Endodermal cell (in vitro differentiated cells): ENCODE results near the gene HNRNPUL1. TPM values are rescaled to one million over a fixed set of nuclear protein-coding genes. Genes with fewer than 3 reads are reported as not detected.

Source experiments
- DNase-seq: peaks from one replicate; pipeline ENCODE4 v3.0.0-alpha.2; 2017
- H3K27ac ChIP-seq: 2 replicates; pipeline ENCODE4 v1.5.1; 2013; ENCODE audit warnings: mild to moderate bottlenecking, low read depth, low read length, moderate library complexity
- H3K27me3 ChIP-seq: 2 replicates; pipeline ENCODE4 v1.6.1; 2013; ENCODE audit warnings: mild to moderate bottlenecking, low read length, moderate library complexity; ENCODE audit not compliant: insufficient read depth, control insufficient read depth, poor library complexity, severe bottlenecking
- H3K36me3 ChIP-seq: 2 replicates; pipeline ENCODE4 v1.7.0; 2013; ENCODE audit warnings: mild to moderate bottlenecking, low read length, moderate library complexity; ENCODE audit not compliant: control insufficient read depth, insufficient read depth
- H3K4me1 ChIP-seq: one replicate; pipeline ENCODE4 v1.7.0; 2013; ENCODE audit warnings: low read length; ENCODE audit not compliant: control insufficient read depth, insufficient read depth
- H3K4me3 ChIP-seq: 2 replicates; pipeline ENCODE4 v1.5.1; 2013; ENCODE audit warnings: mild to moderate bottlenecking, low read length, moderate library complexity
- H3K9ac ChIP-seq: 2 replicates; pipeline ENCODE4 v1.6.1; 2013; ENCODE audit warnings: mild to moderate bottlenecking, low read length, moderate library complexity; ENCODE audit not compliant: poor library complexity, severe bottlenecking; ENCODE audit errors: extremely low read depth
- H3K9me3 ChIP-seq: 2 replicates; pipeline ENCODE4 v1.6.1; 2013; ENCODE audit warnings: mild to moderate bottlenecking, low read length, moderate library complexity; ENCODE audit not compliant: control insufficient read depth
- H3K27ac Mint-ChIP-seq: 2 replicates; pipeline ENCODE4 v1.8.0; 2020; ENCODE audit warnings: mixed read lengths
- H3K27me3 Mint-ChIP-seq: 2 replicates; pipeline ENCODE4 v1.8.0; 2021; ENCODE audit warnings: mild to moderate bottlenecking, mixed read lengths; ENCODE audit not compliant: insufficient read depth
- H3K36me3 Mint-ChIP-seq: 2 replicates; pipeline ENCODE4 v1.8.0; 2020; ENCODE audit warnings: low read depth, mixed read lengths
- H3K4me1 Mint-ChIP-seq: 2 replicates; pipeline ENCODE4 v1.8.0; 2020; ENCODE audit warnings: mixed read lengths
- H3K4me3 Mint-ChIP-seq: 2 replicates; pipeline ENCODE4 v1.8.0; 2020; ENCODE audit warnings: mild to moderate bottlenecking, moderate library complexity, mixed read lengths
- H3K9me3 Mint-ChIP-seq: 2 replicates; pipeline ENCODE4 v1.8.0; 2020; ENCODE audit warnings: mild to moderate bottlenecking, mixed read lengths
- CTCF ChIP-seq: fragments of 200-600 bp; sonication (generic); conservative IDR thresholded peaks from 2 replicates; pipeline ENCODE4 v1.5.0; 2021; ENCODE audit warnings: antibody characterized with exemption, mild to moderate bottlenecking
- WGBS, 2 experiments: methylation state at CpG; one replicate each; pipeline versions ENCODE4 v1.1.5 to v1.1.7; 2013; ENCODE audit warnings: missing lambda C conversion rate in 2 of 2, mixed read lengths in 1 of 2; ENCODE audit not compliant: insufficient coverage in 1 of 2, insufficient read length in 1 of 2; 5-methylcytosine and 5-hydroxymethylcytosine counted together
- total RNA-seq, 2 donors: library from RNA; stranded (reverse); fragmentation: NEBNext Ultra II Directional in 1 of 2; extraction: Animal tissue kit (Norgen Biotek cat#: 25700) in 1 of 2; gene quantifications; 2 replicates in 1 of 2; 3 replicates in 1 of 2; pipeline ENCODE4 v1.2.1, GENCODE V29; 2021

Gene HNRNPUL1
- total RNA-seq, 2 donors from 2014 or later, result 211 to 225 TPM

- H3K9me3 ChIP-seq, result no peaks in the 10 kb centered on the region
- H3K9me3 Mint-ChIP-seq, result no peaks in the 10 kb centered on the region
- H3K27ac Mint-ChIP-seq, result no peak overlapping the region
- H3K9ac ChIP-seq, result no peak overlapping the region
- H3K27me3 Mint-ChIP-seq, result no peaks in the 10 kb centered on the region
- H3K4me3 Mint-ChIP-seq, result no peak overlapping the region
- WGBS, 2 experiments, result 91 to 92% methylated on average over 9 to 16 of the region's 16 CpGs
- no peak overlapping the region for H3K27ac ChIP-seq
- H3K4me1 Mint-ChIP-seq, result peaks cover 14% of the 10 kb centered on the region
- no peaks in the 10 kb centered on the region for H3K4me1 ChIP-seq
- H3K4me3 ChIP-seq, result no peak overlapping the region
- H3K36me3 Mint-ChIP-seq, result peaks cover 52% of the 10 kb centered on the region
- DNase-seq, result no peak
- no peaks in the 10 kb centered on the region for H3K27me3 ChIP-seq
- no peak for TF ChIP-seq CTCF
- H3K36me3 ChIP-seq, result peaks cover 53% of the 10 kb centered on the region
Measured at GRCh38 chr19:41332000-41332399, 67.8 kb downstream of the HNRNPUL1 start.

GRCh38 chr19:41332468-41332867 is 68.3 kb downstream of the HNRNPUL1 start:
- Mint-ChIP-seq H3K27ac (no peak overlapping the region), H3K36me3 (peaks cover 53% of the 10 kb centered on the region), H3K4me1 (peaks cover 11% of the 10 kb centered on the region), H3K4me3 (no peak overlapping the region), H3K27me3 (no peaks in the 10 kb centered on the region), H3K9me3 (no peaks in the 10 kb centered on the region)
- no peak for TF ChIP-seq CTCF
- Histone ChIP-seq H3K27ac (no peak overlapping the region), H3K27me3 (no peaks in the 10 kb centered on the region), H3K4me1 (no peaks in the 10 kb centered on the region), H3K9me3 (no peaks in the 10 kb centered on the region), H3K9ac (no peak overlapping the region), H3K36me3 (peaks cover 56% of the 10 kb centered on the region), H3K4me3 (no peak overlapping the region)
- WGBS, 2 experiments, result 94 to 95% methylated on average over 4 to 5 of the region's 5 CpGs
- no peak for DNase-seq

- H3K9me3 Mint-ChIP-seq, result no peaks in the 10 kb centered on the region
- Histone ChIP-seq H3K9ac (no peak overlapping the region), H3K27me3 (no peaks in the 10 kb centered on the region), H3K4me3 (no peak overlapping the region), H3K27ac (no peak overlapping the region), H3K36me3 (peaks cover 51% of the 10 kb centered on the region), H3K9me3 (no peaks in the 10 kb centered on the region), H3K4me1 (no peaks in the 10 kb centered on the region)
- H3K27me3 Mint-ChIP-seq, result no peaks in the 10 kb centered on the region
- H3K36me3 Mint-ChIP-seq, result peaks cover 47% of the 10 kb centered on the region
- H3K4me1 Mint-ChIP-seq, result no peaks in the 10 kb centered on the region
- no peak for DNase-seq
- WGBS, 2 experiments, result 93 to 94% methylated on average over 2 to 5 of the region's 5 CpGs
- no peak for TF ChIP-seq CTCF
- H3K27ac Mint-ChIP-seq, result no peak overlapping the region
- H3K4me3 Mint-ChIP-seq, result no peak overlapping the region
Measured at GRCh38 chr19:41334793-41335192, 70.6 kb downstream of the HNRNPUL1 start.
